HepG2 (cell line): ENCODE measurements around the gene MED13L. TPM values are rescaled to one million over a fixed set of nuclear protein-coding genes. Genes with fewer than 3 reads are reported as not detected.

Source experiments
- ATAC-seq: fragments of 200-7000 bp; cut with Tn5 transposase; 3 replicates; pipeline ENCODE4 v1.9.1; 2020; ENCODE audit warnings: mild to moderate bottlenecking, moderate library complexity
- BruUV-seq: library from RNA; stranded (reverse); fragments of 400-500 nt; replicated peaks from 2 replicates; lab custom pipeline; 2021; lab: Mats Ljungman, UMichigan
- CTCF ChIA-PET: fragments of 300-600 bp; formaldehyde crosslinking; extraction: SDS; loops from one replicate; lab custom pipeline; 2021; ENCODE audit warnings: low total read pairs, inconsistent platforms, low intra/inter-chr PET ratio; lab: Yijun Ruan, JAX
- POLR2A ChIA-PET: fragments of 350-600 bp; sonication (Branson Sonifier 250); formaldehyde crosslinking; loops from one replicate; lab custom pipeline; 2020; ENCODE audit warnings: antibody characterized with exemption, inconsistent platforms; lab: Yijun Ruan, JAX
- DNase-seq: peaks from one replicate; pipeline ENCODE4 v3.0.0-alpha.2; 2015; ENCODE audit warnings: low spot score
- FAIRE-seq: peaks from 3 replicates; lab custom pipeline; 2011; peaks lifted over from hg19 to GRCh38; lab: Jason Lieb, UNC
- H2AFZ ChIP-seq: one replicate; pipeline ENCODE4 v1.6.1; 2011; ENCODE audit warnings: low read length, inconsistent platforms
- H3K27ac ChIP-seq: fragments of 300-600 bp; 3 replicates; pipeline ENCODE4 v1.8.0; 2011; ENCODE audit warnings: mixed run types, mild to moderate bottlenecking, mixed read lengths, low read length, inconsistent platforms; ENCODE audit not compliant: insufficient read depth; ENCODE audit errors: extremely low read length
- H3K27me3 ChIP-seq, 2 experiments: fragments of 200-600 bp in 1 of 2; 2 replicates in 1 of 2; 3 replicates in 1 of 2; pipeline versions ENCODE4 v1.6.0 to v1.8.0; 2011; ENCODE audit warnings: low read length in 2 of 2, mild to moderate bottlenecking in 2 of 2, moderate library complexity in 2 of 2, inconsistent platforms in 1 of 2; ENCODE audit not compliant: insufficient read depth in 2 of 2, control insufficient read depth in 1 of 2
- H3K36me3 ChIP-seq, 2 experiments: fragments of 200-600 bp in 1 of 2; replicated peaks in 1 of 2; 2 replicates in 1 of 2; 3 replicates in 1 of 2; pipeline versions ENCODE4 v1.5.1 to v1.8.0; 2011; ENCODE audit warnings: low read length in 2 of 2, inconsistent platforms in 1 of 2; ENCODE audit not compliant: insufficient read depth in 2 of 2, control insufficient read depth in 1 of 2
- H3K4me1 ChIP-seq: 2 replicates; pipeline ENCODE4 v1.5.1; 2012; ENCODE audit warnings: low read length, inconsistent platforms; ENCODE audit not compliant: insufficient read depth
- H3K4me2 ChIP-seq: 2 replicates; pipeline ENCODE4 v1.6.0; 2011; ENCODE audit warnings: low read depth, low read length, inconsistent platforms
- H3K4me3 ChIP-seq, 3 experiments: fragments of 200-600 bp in 1 of 3; sonication (generic), shearing (Covaris generic) in 1 of 3; replicated peaks in 1 of 3; 2 replicates each; pipeline ENCODE4 v1.5.1; 2011 to 2016; ENCODE audit warnings: low read length in 3 of 3, inconsistent platforms in 2 of 3, low read depth in 2 of 3, mild to moderate bottlenecking in 2 of 3, control low read depth in 1 of 3, mixed read lengths in 1 of 3; ENCODE audit not compliant: insufficient read depth in 1 of 3
- H3K79me2 ChIP-seq: one replicate; pipeline ENCODE4 v1.6.1; 2011; ENCODE audit warnings: low read length, inconsistent platforms; ENCODE audit not compliant: insufficient read depth
- H3K9ac ChIP-seq: 2 replicates; pipeline ENCODE4 v1.6.0; 2011; ENCODE audit warnings: mild to moderate bottlenecking, low read depth, low read length, inconsistent platforms; ENCODE audit not compliant: insufficient read depth
- H3K9me3 ChIP-seq: 2 replicates; pipeline ENCODE4 v1.5.1; 2012; ENCODE audit warnings: mild to moderate bottlenecking, low read length
- H4K20me1 ChIP-seq: 2 replicates; pipeline ENCODE4 v1.6.0; 2011; ENCODE audit warnings: inconsistent platforms, mild to moderate bottlenecking, low read length, moderate library complexity; ENCODE audit not compliant: insufficient read depth
- CEBPB ChIP-seq: IDR thresholded peaks from 2 replicates; pipeline ENCODE4 v1.6.1; 2011; ENCODE audit warnings: low read depth, low read length, improper control_type of control experiment, borderline replicate concordance
- CEBPG ChIP-seq: IDR thresholded peaks from 2 replicates; pipeline ENCODE4 v1.6.1; 2016
- CREM ChIP-seq, 2 experiments: sonication (generic) in 1 of 2; formaldehyde crosslinking in 1 of 2; IDR thresholded peaks; 2 replicates each; pipeline versions ENCODE4 v1.4.0 to v1.6.1; 2016 to 2020; ENCODE audit warnings: antibody characterized with exemption in 1 of 2, mild to moderate bottlenecking in 1 of 2, missing genetic modification reagents in 1 of 2
- FOXA1 ChIP-seq, 2 experiments: fragments of 450-650 bp in 1 of 2; sonication (generic) in 1 of 2; formaldehyde crosslinking in 1 of 2; IDR thresholded peaks; 2 replicates each; pipeline versions ENCODE4 v1.4.0 to v1.6.1; 2016 to 2020; ENCODE audit warnings: missing genetic modification reagents in 1 of 2
- HNF4A ChIP-seq: sonication (generic); formaldehyde crosslinking; IDR thresholded peaks from 2 replicates; pipeline ENCODE4 v1.4.0; 2020; ENCODE audit warnings: missing genetic modification reagents
- MYNN ChIP-seq: sonication (generic); formaldehyde crosslinking; IDR thresholded peaks from 2 replicates; pipeline ENCODE4 v1.4.0; 2020; ENCODE audit warnings: mild to moderate bottlenecking, low read depth, missing genetic modification reagents
- NFATC3 ChIP-seq: sonication (generic); formaldehyde crosslinking; IDR thresholded peaks from 2 replicates; pipeline ENCODE4 v1.5.1; 2020; ENCODE audit warnings: mild to moderate bottlenecking, missing genetic modification reagents
- PHB2 ChIP-seq: fragments of 450-650 bp; IDR thresholded peaks from 2 replicates; pipeline ENCODE4 v1.6.1; 2018; ENCODE audit not compliant: partially characterized antibody
- SIN3B ChIP-seq: fragments of 150-350 bp; IDR thresholded peaks from 2 replicates; pipeline ENCODE4 v1.6.1; 2014; ENCODE audit warnings: low read length
- SOX13 ChIP-seq, 3 experiments: fragments of 450-650 bp in 1 of 3; sonication (generic) in 1 of 3; formaldehyde crosslinking in 1 of 3; IDR thresholded peaks in 2 of 3; conservative IDR thresholded peaks in 1 of 3; 2 replicates each; pipeline versions ENCODE4 v1.5.0 to v1.6.1; 2016 to 2020; ENCODE audit warnings: antibody characterized with exemption in 1 of 3, mild to moderate bottlenecking in 1 of 3, missing compliant biosample characterization in 1 of 3, missing genetic modification reagents in 1 of 3, moderate library complexity in 1 of 3
- TEF ChIP-seq: sonication (generic); formaldehyde crosslinking; IDR thresholded peaks from 2 replicates; pipeline ENCODE4 v1.5.0; 2020; ENCODE audit warnings: missing genetic modification reagents
- ZBTB3 ChIP-seq: sonication (generic); formaldehyde crosslinking; IDR thresholded peaks from 2 replicates; pipeline ENCODE4 v1.4.0; 2020; ENCODE audit warnings: low read depth, mild to moderate bottlenecking, moderate library complexity, missing genetic modification reagents, borderline replicate concordance
- ZEB1 ChIP-seq: IDR thresholded peaks from 2 replicates; pipeline ENCODE4 v1.6.1; 2012; ENCODE audit warnings: mild to moderate bottlenecking, low read depth, inconsistent platforms; ENCODE audit not compliant: insufficient replicate concordance
- ZNF292 ChIP-seq: sonication (generic); formaldehyde crosslinking; IDR thresholded peaks from 2 replicates; pipeline ENCODE4 v1.8.1; 2022; ENCODE audit warnings: mild to moderate bottlenecking, low read depth, missing genetic modification reagents, borderline replicate concordance
- ZNF816 ChIP-seq: sonication (generic); formaldehyde crosslinking; IDR thresholded peaks from 2 replicates; pipeline ENCODE4 v1.8.0; 2022; ENCODE audit warnings: missing genetic modification reagents, mild to moderate bottlenecking, borderline replicate concordance
- WGBS: methylation state at CpG from one replicate; pipeline ENCODE4 v1.1.6; 2017; ENCODE audit warnings: low lambda C conversion rate; 5-methylcytosine and 5-hydroxymethylcytosine counted together
- in situ Hi-C: cut with HindIII; loops from 2 replicates; pipeline ENCODE4 v1.10.0; 2017; ENCODE audit warnings: low pct_unique_long_range_greater_than_20kb; ENCODE audit not compliant: extremely low pct_ligation_motif_present
- intact Hi-C: fragments of 100-400 bp; cut with micrococcal nuclease; formaldehyde crosslinking; loops from one replicate; pipeline ENCODE4 v1.10.0; 2022; ENCODE audit not compliant: unreplicated experiment
- polyA plus RNA-seq, 8 experiments: library from polyadenylated mRNA; depleted of rRNA in 3 of 8; stranded (reverse) in 7 of 8; unstranded in 1 of 8; fragments of >200 nt; fragmentation: Illumina TruSeq in 4 of 8; extraction: Trizol in 4 of 8; gene quantifications; 2 replicates each; pipeline versions ENCODE4 v1.2.1 to v1.2.3, GENCODE V29; 2011 to 2016; ENCODE audit warnings: low read depth in 4 of 8, missing spikeins in 1 of 8, mixed read lengths in 1 of 8; ENCODE audit not compliant: insufficient read depth in 1 of 8
- total RNA-seq, 5 experiments: library from RNA; depleted of rRNA; stranded (reverse); fragments of >200 nt; fragmentation: Illumina TruSeq; extraction: Trizol; gene quantifications; 2 replicates each; pipeline ENCODE4 v1.2.3, GENCODE V29; 2016; ENCODE audit warnings: low read depth in 1 of 5

MED13L gene
- total and polyA plus RNA-seq, 2 of the 13 experiments (the other 11 are each of a cell fraction or from before 2014, with no cell fraction given), result 24.8 to 38.9 TPM

GRCh38 chr12:116282371-116283286 lies 5.1 kb upstream of the MED13L start:
- ATAC-seq (no peak; the same call in 2 of the 3 replicates), FAIRE-seq (no peak), DNase-seq (no peak)
- in situ Hi-C loops (no loop called here), intact Hi-C loops (no loop called here)
- Histone ChIP-seq H2AFZ (peak overlapping the region; percentile 56), H4K20me1 (no peaks in the 10 kb centered on the region), H3K9me3 (no peaks in the 10 kb centered on the region), H3K4me1 (peaks cover 28% of the 10 kb centered on the region), H3K27ac (no peak overlapping the region), H3K4me2 (peak overlapping the region; percentile 71), H3K4me3 (peak overlapping the region; percentile 21 to 56 (median 37); a peak in 4 of 6 replicates), H3K36me3 (no peaks in the 10 kb centered on the region), H3K27me3 (peaks cover 2 to 27% of the 10 kb centered on the region in 2 experiments; a peak in 4 of 5 replicates), H3K79me2 (no peaks in the 10 kb centered on the region), H3K9ac (no peak overlapping the region)
- ChIA-PET CTCF (no interaction called here), POLR2A (no interaction called here)
- BruUV-seq, result no TSS peak
- TF ChIP-seq MYNN (peak; percentile 76; the same call in 1 of the 2 replicates), ZNF292 (CRISPR knock-in tag) (0 out of 2 replicates have a peak, but pooled peaks have one; percentile 23), PHB2 (no peak)
- WGBS, result 10% methylated on average over 11 of the region's 15 CpGs

- DNase-seq, result peak; percentile 13
- peaks cover 28% of the 10 kb centered on the region for H3K4me1 ChIP-seq
- H2AFZ ChIP-seq, result no peak overlapping the region
- H3K79me2 ChIP-seq, result peaks cover 10% of the 10 kb centered on the region
- intact Hi-C loops, result no loop called here
- 2% methylated on average over 5 of the region's 5 CpGs for WGBS
- BruUV-seq, result no TSS peak
- peaks cover 2 to 27% of the 10 kb centered on the region in 2 experiments; a peak in 4 of 5 replicates for H3K27me3 ChIP-seq
- no peak for ATAC-seq
- CTCF ChIA-PET, result no interaction called here
- POLR2A ChIA-PET, result no interaction called here
- no peaks in the 10 kb centered on the region for H3K9me3 ChIP-seq
- no peak for FAIRE-seq
- H3K9ac ChIP-seq, result no peak overlapping the region
- H3K4me2 ChIP-seq, result no peak overlapping the region
- H4K20me1 ChIP-seq, result peaks cover 4% of the 10 kb centered on the region; the same call in 1 of the 2 replicates
- H3K36me3 ChIP-seq, result no peaks in the 10 kb centered on the region
- H3K27ac ChIP-seq, result no peak overlapping the region
- in situ Hi-C loops, result no loop called here
- no peak overlapping the region for H3K4me3 ChIP-seq
- TF ChIP-seq TEF (CRISPR knock-in tag) (no peak), SOX13 (IDR thresholded peaks at IDR 0.05) (no peak), SOX13 (CRISPR knock-in tag; conservative IDR thresholded peaks at IDR 0.05 in 1 of 2, IDR thresholded peaks at IDR 0.05 in 1 of 2) (no peak), ZBTB3 (CRISPR knock-in tag) (no peak), FOXA1 (IDR thresholded peaks at IDR 0.05) (no peak), FOXA1 (CRISPR knock-in tag; IDR thresholded peaks at IDR 0.05) (0 out of 2 replicates have a peak, but pooled peaks have one; percentile 26), ZNF816 (CRISPR knock-in tag) (no peak), NFATC3 (CRISPR knock-in tag) (no peak), ZEB1 (no peak), SIN3B (no peak), CEBPB (peak; percentile 32; the same call in 1 of the 2 replicates), CREM (IDR thresholded peaks at IDR 0.05) (no peak), CREM (CRISPR knock-in tag; IDR thresholded peaks at IDR 0.05) (no peak), HNF4A (CRISPR knock-in tag) (no peak), CEBPG (CRISPR knock-in tag) (0 out of 2 replicates have a peak, but pooled peaks have one; percentile 23)
Observed at GRCh38 chr12:116280595-116281290, 3.2 kb upstream of the MED13L start.
